Right lobe of liver (tissue), 4 donors: ENCODE measurements around the gene NWD2.

ENCODE experiments used
- CTCF ChIP-seq, 4 donors: fragments of 200-600 bp in 3 of 4; fragments of 450-650 bp in 1 of 4; IDR thresholded peaks; one replicate each; pipeline versions ENCODE4 v1.5.1 to v1.8.0; 2016 to 2022; ENCODE audit warnings: antibody characterized with exemption in 4 of 4, mild to moderate bottlenecking in 2 of 4
- POLR2A ChIP-seq: fragments of 450-650 bp; IDR thresholded peaks from one replicate; pipeline ENCODE4 v1.6.1; 2017; ENCODE audit warnings: antibody characterized with exemption, mild to moderate bottlenecking
- donor health status: DM: no; HTN: no; CAD: no.
- donor health status: DM: no; HTN: no; CAD: no.
- donor health status: DM: no; HTN: yes; CAD: no.

- no peak for TF ChIP-seq CTCF (IDR thresholded peaks at IDR 0.05)
- no peak for TF ChIP-seq POLR2A
Measured at GRCh38 chr4:37216209-37216608, 28.3 kb upstream of the NWD2 start.
